ENCODE measurements around the gene ARID5B. TPM values are rescaled to one million over a fixed set of nuclear protein-coding genes. Genes with fewer than 3 reads are reported as not detected.

ARID5B gene
- polyA plus RNA-seq, 1 of the 3 experiments (the other 2 are of a cell fraction) = 10.9 TPM

- Histone ChIP-seq H2AFZ (ENCODE audit: low read depth) (no peak overlapping the region), H3K79me2 (ENCODE audit: insufficient read depth) (peaks cover 82% of the 10 kb centered on the region), H3K4me1 (ENCODE audit: control insufficient read depth in 1 of 2, insufficient read depth in 2 of 2, low read depth in 1 of 2, low read length in 1 of 2) (peaks cover 30 to 69% of the 10 kb centered on the region in 2 experiments), H3K9me2 (no peaks in the 10 kb centered on the region), H3K4me2 (peak overlapping the region; percentile 34; the same call in 1 of the 2 replicates), H3K9me3 (no peaks in the 10 kb centered on the region), H3K27ac (ENCODE audit: low read depth in 2 of 2, low read length in 1 of 2) (peak overlapping the region; percentile 47 to 79; a peak in 3 of 4 replicates), H4K20me1 (ENCODE audit: insufficient read depth) (no peaks in the 10 kb centered on the region), H3K27me3 (ENCODE audit: insufficient read depth) (no peaks in the 10 kb centered on the region), H3F3A (replicated peaks; ENCODE audit: insufficient read depth) (peaks cover 54% of the 10 kb centered on the region), H3K9ac (0 out of 2 replicates have a peak overlapping the region, but pooled peaks have one; percentile 15), H3K4me3 (ENCODE audit: low read depth in 2 of 2, low read length in 1 of 2) (no peak overlapping the region), H3K36me3 (replicated peaks in 1 of 2; ENCODE audit: control insufficient read depth in 1 of 2, insufficient read depth in 2 of 2, low read length in 1 of 2) (peaks cover 41 to 42% of the 10 kb centered on the region in 2 experiments)
- ChIA-PET POLR2A (no interaction called here), CTCF (no interaction called here)
- no peak for DNase-seq
- 30% methylated on average over 2 of the region's 2 CpGs for WGBS (ENCODE audit: low lambda C conversion rate)
- peak; percentile 78; the same call in 1 of the 2 replicates for TF ChIP-seq FOSL2 (IDR thresholded peaks at IDR 0.05; ENCODE audit: borderline replicate concordance, low read depth)
- TF ChIP-seq NFIC (IDR thresholded peaks at IDR 0.05; ENCODE audit: borderline replicate concordance) = 0 out of 2 replicates have a peak, but pooled peaks have one; percentile 24
- no peak for TF ChIP-seq SIN3A (IDR thresholded peaks at IDR 0.05; ENCODE audit: borderline replicate concordance, low read depth, low read length)
- TF ChIP-seq, protein P1, sequence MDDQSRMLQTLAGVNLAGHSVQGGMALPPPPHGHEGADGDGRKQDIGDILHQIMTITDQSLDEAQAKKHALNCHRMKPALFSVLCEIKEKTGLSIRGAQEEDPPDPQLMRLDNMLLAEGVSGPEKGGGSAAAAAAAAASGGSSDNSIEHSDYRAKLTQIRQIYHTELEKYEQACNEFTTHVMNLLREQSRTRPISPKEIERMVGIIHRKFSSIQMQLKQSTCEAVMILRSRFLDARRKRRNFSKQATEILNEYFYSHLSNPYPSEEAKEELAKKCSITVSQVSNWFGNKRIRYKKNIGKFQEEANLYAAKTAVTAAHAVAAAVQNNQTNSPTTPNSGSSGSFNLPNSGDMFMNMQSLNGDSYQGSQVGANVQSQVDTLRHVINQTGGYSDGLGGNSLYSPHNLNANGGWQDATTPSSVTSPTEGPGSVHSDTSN (IDR thresholded peaks at IDR 0.05) = 0 out of 2 replicates have a peak, but pooled peaks have one; percentile 36
- TF ChIP-seq MAX (IDR thresholded peaks at IDR 0.05; ENCODE audit: low read depth) = 0 out of 2 replicates have a peak, but pooled peaks have one; percentile 33
- TF ChIP-seq EP300 (IDR thresholded peaks at IDR 0.05; ENCODE audit: borderline replicate concordance in 1 of 2, low read depth in 1 of 2, low read length in 1 of 2) = peak in 1 of 2 experiments; percentile 57; a peak in 1 of 4 replicates
- TF ChIP-seq, protein P2, sequence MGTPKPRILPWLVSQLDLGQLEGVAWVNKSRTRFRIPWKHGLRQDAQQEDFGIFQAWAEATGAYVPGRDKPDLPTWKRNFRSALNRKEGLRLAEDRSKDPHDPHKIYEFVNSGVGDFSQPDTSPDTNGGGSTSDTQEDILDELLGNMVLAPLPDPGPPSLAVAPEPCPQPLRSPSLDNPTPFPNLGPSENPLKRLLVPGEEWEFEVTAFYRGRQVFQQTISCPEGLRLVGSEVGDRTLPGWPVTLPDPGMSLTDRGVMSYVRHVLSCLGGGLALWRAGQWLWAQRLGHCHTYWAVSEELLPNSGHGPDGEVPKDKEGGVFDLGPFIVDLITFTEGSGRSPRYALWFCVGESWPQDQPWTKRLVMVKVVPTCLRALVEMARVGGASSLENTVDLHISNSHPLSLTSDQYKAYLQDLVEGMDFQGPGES (IDR thresholded peaks at IDR 0.05; ENCODE audit: low read depth, low read length) = no peak
- TF ChIP-seq TCF12 (IDR thresholded peaks at IDR 0.05) = peak; percentile 62; the same call in 1 of the 2 replicates
- TF ChIP-seq JUND (IDR thresholded peaks at IDR 0.05) = peak; percentile 63
Measured at GRCh38 chr10:62076891-62077290, 175.4 kb downstream of the ARID5B start.

GRCh38 chr10:62077330-62078015 is 176.0 kb downstream of the ARID5B start:
- POLR2A ChIA-PET = no interaction called here
- TF ChIP-seq MXI1 (IDR thresholded peaks at IDR 0.05; ENCODE audit: low read depth, low read length) (no peak), SIN3A (IDR thresholded peaks at IDR 0.05; ENCODE audit: borderline replicate concordance, low read depth, low read length) (no peak), MEF2A (IDR thresholded peaks at IDR 0.05; ENCODE audit: borderline replicate concordance, low read depth) (no peak), EP300 (IDR thresholded peaks at IDR 0.05; ENCODE audit: borderline replicate concordance in 1 of 2, low read depth in 1 of 2, low read length in 1 of 2) (no peak), NFIC (IDR thresholded peaks at IDR 0.05; ENCODE audit: borderline replicate concordance) (no peak), SMC3 (IDR thresholded peaks at IDR 0.05; ENCODE audit: low read depth, low read length) (no peak)
- CTCF ChIA-PET = interaction anchor here (0.6 kb wide), 1 partner anchor 169 kb away, joined by 3 read pairs; no protein-coding TSS in a partner anchor
- H3K4me3 ChIP-seq (ENCODE audit: low read depth in 2 of 2, low read length in 1 of 2) = no peak overlapping the region
- H3K36me3 ChIP-seq (replicated peaks in 1 of 2; ENCODE audit: control insufficient read depth in 1 of 2, insufficient read depth in 2 of 2, low read length in 1 of 2) = peaks cover 35 to 36% of the 10 kb centered on the region in 2 experiments
- peak overlapping the region; percentile 34; the same call in 1 of the 2 replicates for H3K4me2 ChIP-seq
- H3K9me2 ChIP-seq = no peaks in the 10 kb centered on the region
- no peak overlapping the region; the same call in 1 of the 2 replicates for H3K9ac ChIP-seq
- WGBS (ENCODE audit: low lambda C conversion rate) = 72% methylated on average over 2 of the region's 2 CpGs
- no peak for DNase-seq
- no peaks in the 10 kb centered on the region for H3K9me3 ChIP-seq
- peak overlapping the region; percentile 47 to 79; a peak in 3 of 4 replicates for H3K27ac ChIP-seq (ENCODE audit: low read depth in 2 of 2, low read length in 1 of 2)
- H3K4me1 ChIP-seq (ENCODE audit: control insufficient read depth in 1 of 2, insufficient read depth in 2 of 2, low read depth in 1 of 2, low read length in 1 of 2) = peaks cover 36 to 69% of the 10 kb centered on the region in 2 experiments
- peaks cover 60% of the 10 kb centered on the region for H3F3A ChIP-seq (replicated peaks; ENCODE audit: insufficient read depth)
- H3K79me2 ChIP-seq (ENCODE audit: insufficient read depth) = peaks cover 79% of the 10 kb centered on the region
- H2AFZ ChIP-seq (ENCODE audit: low read depth) = no peak overlapping the region
- H4K20me1 ChIP-seq (ENCODE audit: insufficient read depth) = no peaks in the 10 kb centered on the region
- no peaks in the 10 kb centered on the region for H3K27me3 ChIP-seq (ENCODE audit: insufficient read depth)
